Bronchial epithelial cell (primary cell): Measurements from ENCODE around the gene STK32B. TPM values are rescaled to one million over a fixed set of nuclear protein-coding genes. Genes with fewer than 3 reads are reported as not detected.
"Not testable (repeated sequence)": the region's sequence is repeated elsewhere in the genome, so short reads cannot be mapped to it uniquely, and the experiment has no call there.

ENCODE experiments used
- DNase-seq: peaks from one replicate; pipeline ENCODE4 v3.0.0-alpha.2; 2010; ENCODE audit warnings: low read depth
- FAIRE-seq: peaks from 2 replicates; lab custom pipeline; 2011; peaks lifted over from hg19 to GRCh38; lab: Jason Lieb, UNC
- H3K27me3 ChIP-seq: 2 replicates; pipeline ENCODE4 v1.5.1; 2011; ENCODE audit warnings: low read length; ENCODE audit not compliant: control insufficient read depth, insufficient read depth
- H3K36me3 ChIP-seq: 2 replicates; pipeline ENCODE4 v1.5.1; 2011; ENCODE audit warnings: low read length; ENCODE audit not compliant: control insufficient read depth, insufficient read depth
- H3K4me3 ChIP-seq: 2 replicates; pipeline ENCODE4 v1.5.1; 2011; ENCODE audit warnings: mild to moderate bottlenecking, low read depth, low read length, control low read depth
- CTCF ChIP-seq: IDR thresholded peaks from 2 replicates; pipeline ENCODE4 v1.5.1; 2011; ENCODE audit warnings: mild to moderate bottlenecking, moderate library complexity, low read length, control low read depth, inconsistent platforms; ENCODE audit not compliant: insufficient read depth, severe bottlenecking
- total RNA-seq: library from RNA; depleted of rRNA; stranded (reverse); fragments of >200 nt; gene quantifications from 2 replicates; pipeline ENCODE4 v1.2.1, GENCODE V29; 2014

Gene STK32B
- total RNA-seq, 1 donor from 2014 or later: under 0.01 TPM

- FAIRE-seq: no peak
These were observed 233.2 kb downstream of the STK32B start for GRCh38 chr4:5284517-5284916.

GRCh38 chr4:5292101-5292500 lies 240.8 kb downstream of the STK32B start:
- no peak for DNase-seq
- no peaks in the 10 kb centered on the region for H3K27me3 ChIP-seq
- no peak for TF ChIP-seq CTCF
- no peaks in the 10 kb centered on the region for H3K36me3 ChIP-seq
- no peak overlapping the region for H3K4me3 ChIP-seq
- no peak for FAIRE-seq

More at GRCh38 chr4:5284517-5284916, 233.2 kb downstream of the STK32B start:
- Histone ChIP-seq H3K36me3 (no peaks in the 10 kb centered on the region), H3K27me3 (no peaks in the 10 kb centered on the region), H3K4me3 (no peak overlapping the region)
- no peak for TF ChIP-seq CTCF
- DNase-seq: no peak

GRCh38 chr4:5298000-5298787 lies 246.9 kb downstream of the STK32B start:
- not testable (repeated sequence) for H3K4me3 ChIP-seq, FAIRE-seq, H3K27me3 ChIP-seq, DNase-seq, H3K36me3 ChIP-seq

GRCh38 chr4:5300283-5300682 lies 249.0 kb downstream of the STK32B start:
- Histone ChIP-seq H3K27me3 (no peaks in the 10 kb centered on the region), H3K36me3 (no peaks in the 10 kb centered on the region), H3K4me3 (no peak overlapping the region)
- no peak for FAIRE-seq
- no peak for TF ChIP-seq CTCF
- DNase-seq: no peak

GRCh38 chr4:5307928-5308327 lies 256.6 kb downstream of the STK32B start:
- TF ChIP-seq CTCF: no peak
- no peak for DNase-seq
- Histone ChIP-seq H3K4me3 (no peak overlapping the region), H3K27me3 (no peaks in the 10 kb centered on the region), H3K36me3 (no peaks in the 10 kb centered on the region)
- no peak for FAIRE-seq

GRCh38 chr4:5322321-5322720 lies 271.0 kb downstream of the STK32B start:
- DNase-seq: no peak
- FAIRE-seq: no peak
- Histone ChIP-seq H3K4me3 (no peak overlapping the region), H3K27me3 (no peaks in the 10 kb centered on the region), H3K36me3 (no peaks in the 10 kb centered on the region)
- TF ChIP-seq CTCF: no peak
